A673 (cell line): ENCODE measurements around the gene HIVEP1. TPM values are rescaled to one million over a fixed set of nuclear protein-coding genes. Genes with fewer than 3 reads are reported as not detected.

ENCODE experiments used
- BruUV-seq: library from RNA; stranded (reverse); fragments of 400-500 nt; replicated peaks from 2 replicates; lab custom pipeline; 2021; lab: Mats Ljungman, UMichigan
- CTCF ChIA-PET: fragments of 300-600 bp; sonication (Branson Sonifier 250); formaldehyde crosslinking; loops from one replicate; lab custom pipeline; 2022; ENCODE audit warnings: antibody characterized with exemption; lab: Charles Lee
- POLR2A ChIA-PET: fragments of 300-600 bp; sonication (Branson Sonifier 250); formaldehyde crosslinking; loops from one replicate; lab custom pipeline; 2022; ENCODE audit warnings: antibody characterized with exemption; ENCODE audit not compliant: low non-redundant PET; lab: Charles Lee
- DNase-seq: peaks from one replicate; pipeline ENCODE4 v3.0.0-alpha.2; 2015; ENCODE audit warnings: low spot score
- H3K27ac ChIP-seq: fragments of 200-600 bp; sonication (generic); 2 replicates; pipeline ENCODE4 v1.5.1; 2016; ENCODE audit warnings: mixed run types, low read depth, mild to moderate bottlenecking, mixed read lengths, antibody characterized with exemption, low read length; ENCODE audit not compliant: poor library complexity, severe bottlenecking
- H3K27me3 ChIP-seq: fragments of 200-600 bp; sonication (generic); replicated peaks from 2 replicates; pipeline ENCODE4 v1.6.1; 2017; ENCODE audit warnings: mixed run types, low read depth, mild to moderate bottlenecking, mixed read lengths, antibody characterized with exemption, low read length; ENCODE audit not compliant: insufficient read depth, poor library complexity
- H3K36me3 ChIP-seq: fragments of 200-600 bp; sonication (generic); 2 replicates; pipeline ENCODE4 v1.6.1; 2016; ENCODE audit warnings: mixed run types, mild to moderate bottlenecking, mixed read lengths, antibody characterized with exemption, low read length; ENCODE audit not compliant: insufficient read depth, poor library complexity, severe bottlenecking
- H3K4me1 ChIP-seq: fragments of 200-600 bp; sonication (generic); 2 replicates; pipeline ENCODE4 v1.6.1; 2017; ENCODE audit warnings: mixed run types, mild to moderate bottlenecking, mixed read lengths, antibody characterized with exemption, low read length; ENCODE audit not compliant: insufficient read depth, poor library complexity, severe bottlenecking
- H3K4me3 ChIP-seq: fragments of 200-600 bp; sonication (generic); 2 replicates; pipeline ENCODE4 v1.5.1; 2016; ENCODE audit warnings: low read depth, mixed run types, mild to moderate bottlenecking, mixed read lengths, low read length; ENCODE audit not compliant: poor library complexity, severe bottlenecking
- H3K9me3 ChIP-seq: fragments of 200-600 bp; sonication (generic); 2 replicates; pipeline ENCODE4 v1.6.1; 2016; ENCODE audit warnings: mixed run types, low read depth, mild to moderate bottlenecking, mixed read lengths, antibody characterized with exemption, low read length; ENCODE audit not compliant: poor library complexity, severe bottlenecking
- CTCF ChIP-seq: fragments of 300-800, 200-600 bp; sonication (generic); conservative IDR thresholded peaks from 2 replicates; pipeline ENCODE4 v1.5.1; 2017; ENCODE audit warnings: low read depth, mild to moderate bottlenecking, antibody characterized with exemption, low read length, moderate library complexity, mixed read lengths
- EZH2 ChIP-seq: fragments of 200-600 bp; sonication (generic); IDR thresholded peaks from 2 replicates; pipeline ENCODE4 v1.6.1; 2017; ENCODE audit warnings: borderline replicate concordance, low read depth, mild to moderate bottlenecking, mixed read lengths, antibody characterized with exemption, low read length; ENCODE audit not compliant: poor library complexity, severe bottlenecking
- intact Hi-C: fragments of 100-400 bp; cut with micrococcal nuclease; formaldehyde crosslinking; loops from one replicate; pipeline ENCODE4 v1.10.0; 2022; ENCODE audit not compliant: unreplicated experiment
- total RNA-seq: library from RNA; stranded (reverse); gene quantifications from 2 replicates; pipeline ENCODE4 v1.2.3, GENCODE V29; 2021

The HIVEP1 gene
- total RNA-seq, 1 experiment from 2014 or later = 21.5 TPM

DNA sequence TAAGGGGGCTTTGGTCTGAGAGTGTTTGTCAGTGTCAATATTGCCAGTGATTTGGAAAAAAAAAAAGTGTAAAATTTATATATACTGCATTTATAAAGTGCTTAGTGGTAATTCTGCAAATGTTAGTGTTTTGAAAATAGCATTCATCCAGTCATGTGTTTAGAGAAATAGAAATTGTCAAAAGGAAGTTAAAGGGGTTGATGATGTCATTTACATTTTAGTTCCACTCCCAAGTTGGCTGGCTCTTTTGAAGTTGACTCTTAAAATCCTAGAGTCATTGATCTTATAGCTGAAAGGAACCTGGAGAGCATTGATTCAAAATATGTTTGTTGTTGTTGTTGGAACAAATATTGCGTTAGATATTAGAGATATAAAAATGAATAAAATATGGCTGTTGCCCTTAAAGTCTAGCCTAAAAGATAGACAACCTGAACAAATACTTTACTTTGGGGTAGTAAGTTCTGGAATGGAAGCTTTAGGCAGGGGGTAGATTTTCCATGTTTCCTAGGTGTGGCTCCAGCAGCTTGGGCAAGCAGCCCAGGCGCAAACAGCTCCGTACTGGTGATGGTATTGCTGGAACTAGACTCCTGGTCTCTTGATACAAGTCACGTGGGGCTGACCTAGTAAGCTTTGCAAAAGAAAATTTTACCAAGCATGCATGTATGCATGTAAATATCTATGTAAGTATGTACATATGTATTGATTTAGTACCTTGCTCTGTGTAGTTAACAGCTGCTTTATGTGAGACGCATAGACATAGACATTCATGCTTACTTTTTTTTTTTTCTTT lies 46.3 kb downstream of the HIVEP1 start:
- Histone ChIP-seq H3K4me3 (no peak overlapping the region), H3K27ac (no peak overlapping the region), H3K9me3 (no peaks in the 10 kb centered on the region), H3K27me3 (no peaks in the 10 kb centered on the region), H3K36me3 (no peaks in the 10 kb centered on the region), H3K4me1 (no peaks in the 10 kb centered on the region)
- TF ChIP-seq CTCF (no peak), EZH2 (no peak)
- CTCF ChIA-PET = no interaction called here
- DNase-seq = no peak
- intact Hi-C loops = no loop called here
- POLR2A ChIA-PET = no interaction called here
- no TSS peak for BruUV-seq

DNA sequence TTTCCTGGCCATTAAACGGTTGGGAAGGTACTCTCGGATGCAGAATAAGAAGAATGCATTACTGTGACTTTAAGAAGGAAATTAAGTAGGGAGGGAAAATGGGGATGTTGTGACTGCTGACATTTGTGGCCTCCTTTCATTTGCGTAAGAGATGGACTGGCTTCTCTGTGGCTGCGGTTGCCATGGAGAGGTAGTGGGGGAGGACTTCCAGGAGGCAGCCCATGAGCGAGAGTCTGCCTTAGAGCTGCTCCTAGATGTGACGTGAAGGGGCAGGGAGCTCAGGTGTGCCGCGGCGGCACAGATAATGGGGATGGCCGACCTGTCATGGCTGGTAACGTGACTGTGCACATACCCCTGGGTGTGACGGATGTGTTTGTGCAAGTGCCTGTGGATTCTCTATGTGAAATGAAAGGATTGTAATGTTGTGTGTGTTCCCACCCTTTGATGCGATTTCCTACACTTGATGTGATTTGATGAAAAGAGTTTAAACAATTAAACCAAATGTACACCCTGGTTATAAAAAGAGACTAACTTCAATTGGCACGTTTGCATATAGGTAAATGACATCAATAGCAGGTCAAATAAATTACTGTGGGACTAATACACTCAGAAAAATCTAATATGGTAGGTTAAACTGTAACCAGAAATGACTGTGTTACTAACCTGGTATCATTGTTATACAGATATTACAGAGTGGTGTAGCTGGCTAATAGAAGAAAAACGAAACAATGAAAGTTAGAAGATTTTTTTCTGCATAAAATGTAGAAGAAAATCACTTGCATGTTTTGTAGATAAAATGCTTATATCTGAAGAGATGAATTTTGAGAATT lies 48.9 kb downstream of the HIVEP1 start:
- intact Hi-C loops = no loop called here
- CTCF ChIA-PET = no interaction called here
- no peak overlapping the region for H3K4me3 ChIP-seq

GRCh38 chr6:12062605-12063004 lies 50.5 kb downstream of the HIVEP1 start:
- BruUV-seq = no TSS peak
- POLR2A ChIA-PET = no interaction called here
- Histone ChIP-seq H3K27ac (no peak overlapping the region), H3K9me3 (no peaks in the 10 kb centered on the region), H3K4me3 (no peak overlapping the region), H3K4me1 (no peaks in the 10 kb centered on the region), H3K36me3 (no peaks in the 10 kb centered on the region), H3K27me3 (no peaks in the 10 kb centered on the region)
- intact Hi-C loops = no loop called here
- TF ChIP-seq CTCF (no peak), EZH2 (no peak)
- DNase-seq = no peak
- CTCF ChIA-PET = no interaction called here

More for the DNA sequence above, 48.9 kb downstream of the HIVEP1 start:
- H3K4me1 ChIP-seq = no peaks in the 10 kb centered on the region
- H3K27ac ChIP-seq = no peak overlapping the region
- POLR2A ChIA-PET = no interaction called here
- TF ChIP-seq CTCF = no peak
- no peak for DNase-seq
- H3K36me3 ChIP-seq = no peaks in the 10 kb centered on the region
- no peaks in the 10 kb centered on the region for H3K27me3 ChIP-seq
- no TSS peak for BruUV-seq
- no peaks in the 10 kb centered on the region for H3K9me3 ChIP-seq
